ENCODE results near the gene GRM7.

GRM7 gene

DNA sequence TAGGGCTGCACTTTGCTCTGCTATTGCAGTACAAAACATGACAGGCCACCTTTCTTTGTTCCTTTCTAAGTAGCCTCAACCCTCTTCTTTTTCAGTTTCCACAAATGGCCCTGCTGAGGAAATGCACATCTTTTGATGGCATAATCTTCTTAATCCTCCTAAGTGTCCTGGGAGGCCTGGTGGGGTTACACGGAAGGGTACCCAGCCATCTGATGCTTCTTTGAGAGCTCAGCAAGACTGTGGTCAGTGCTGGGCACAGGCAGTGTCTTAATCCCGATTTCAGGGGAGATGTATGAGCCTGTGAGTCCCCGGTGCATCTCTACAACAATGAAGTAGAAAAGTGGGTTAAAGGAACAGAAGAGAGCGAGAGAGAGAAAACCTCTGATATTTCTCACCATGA lies 404.8 kb downstream of the GRM7 start:
- TF ChIP-seq, protein P1, sequence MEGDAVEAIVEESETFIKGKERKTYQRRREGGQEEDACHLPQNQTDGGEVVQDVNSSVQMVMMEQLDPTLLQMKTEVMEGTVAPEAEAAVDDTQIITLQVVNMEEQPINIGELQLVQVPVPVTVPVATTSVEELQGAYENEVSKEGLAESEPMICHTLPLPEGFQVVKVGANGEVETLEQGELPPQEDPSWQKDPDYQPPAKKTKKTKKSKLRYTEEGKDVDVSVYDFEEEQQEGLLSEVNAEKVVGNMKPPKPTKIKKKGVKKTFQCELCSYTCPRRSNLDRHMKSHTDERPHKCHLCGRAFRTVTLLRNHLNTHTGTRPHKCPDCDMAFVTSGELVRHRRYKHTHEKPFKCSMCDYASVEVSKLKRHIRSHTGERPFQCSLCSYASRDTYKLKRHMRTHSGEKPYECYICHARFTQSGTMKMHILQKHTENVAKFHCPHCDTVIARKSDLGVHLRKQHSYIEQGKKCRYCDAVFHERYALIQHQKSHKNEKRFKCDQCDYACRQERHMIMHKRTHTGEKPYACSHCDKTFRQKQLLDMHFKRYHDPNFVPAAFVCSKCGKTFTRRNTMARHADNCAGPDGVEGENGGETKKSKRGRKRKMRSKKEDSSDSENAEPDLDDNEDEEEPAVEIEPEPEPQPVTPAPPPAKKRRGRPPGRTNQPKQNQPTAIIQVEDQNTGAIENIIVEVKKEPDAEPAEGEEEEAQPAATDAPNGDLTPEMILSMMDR (IDR thresholded peaks at IDR 0.05; ENCODE audit: control extremely low read depth, extremely low read depth, low read depth, missing control alignments) = no peak
- DNase-seq (ENCODE audit: extremely low spot score) = no peak
- CTCF ChIA-PET = no interaction called here
- POLR2A ChIA-PET = no interaction called here

DNA sequence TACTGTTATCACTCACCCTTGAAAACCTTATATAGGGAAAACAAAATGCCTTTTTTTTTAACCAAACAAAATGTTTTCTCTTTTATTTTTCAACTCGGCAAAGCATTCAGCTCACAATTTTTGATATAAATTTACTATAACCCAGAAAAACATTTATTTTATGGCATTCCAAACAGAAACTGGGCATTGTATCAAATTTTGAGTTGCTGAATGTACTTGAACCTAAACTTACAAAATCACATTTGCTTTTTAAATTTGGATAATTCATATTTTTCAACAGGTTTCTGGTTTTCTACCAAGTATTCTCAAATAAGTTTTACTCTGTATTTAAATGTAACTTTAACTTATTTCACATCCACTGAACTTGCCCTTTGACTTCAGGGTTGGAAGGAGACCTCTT lies 405.6 kb downstream of the GRM7 start:
- POLR2A ChIA-PET = no interaction called here
- TF ChIP-seq, protein P1 (IDR thresholded peaks at IDR 0.05; ENCODE audit: control extremely low read depth, extremely low read depth, low read depth, missing control alignments) = no peak
- DNase-seq (ENCODE audit: extremely low spot score) = no peak
- CTCF ChIA-PET = no interaction called here

DNA sequence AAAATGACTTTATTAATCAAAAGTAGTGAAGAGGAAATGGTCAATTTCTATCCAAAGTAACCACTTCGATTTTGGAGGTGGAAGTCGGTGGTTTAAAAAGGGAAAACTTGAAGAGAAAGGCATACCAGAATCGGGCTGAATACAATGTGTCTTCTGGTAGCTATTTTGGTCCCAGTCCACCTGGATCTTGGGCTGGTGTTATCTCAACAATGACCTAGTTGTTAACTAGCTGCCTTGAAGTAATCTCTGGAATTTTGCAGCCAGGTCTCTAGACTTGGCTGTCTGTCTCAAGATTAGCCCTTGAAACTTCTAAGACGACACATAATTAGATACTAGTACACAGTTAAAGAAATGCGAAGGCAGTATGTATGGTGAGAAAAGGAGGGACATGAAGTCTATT lies 409.8 kb downstream of the GRM7 start:
- ChIA-PET POLR2A (no interaction called here), CTCF (no interaction called here)
- TF ChIP-seq, protein P1 (IDR thresholded peaks at IDR 0.05; ENCODE audit: control extremely low read depth, extremely low read depth, low read depth, missing control alignments) = no peak
- DNase-seq (ENCODE audit: extremely low spot score) = no peak

DNA sequence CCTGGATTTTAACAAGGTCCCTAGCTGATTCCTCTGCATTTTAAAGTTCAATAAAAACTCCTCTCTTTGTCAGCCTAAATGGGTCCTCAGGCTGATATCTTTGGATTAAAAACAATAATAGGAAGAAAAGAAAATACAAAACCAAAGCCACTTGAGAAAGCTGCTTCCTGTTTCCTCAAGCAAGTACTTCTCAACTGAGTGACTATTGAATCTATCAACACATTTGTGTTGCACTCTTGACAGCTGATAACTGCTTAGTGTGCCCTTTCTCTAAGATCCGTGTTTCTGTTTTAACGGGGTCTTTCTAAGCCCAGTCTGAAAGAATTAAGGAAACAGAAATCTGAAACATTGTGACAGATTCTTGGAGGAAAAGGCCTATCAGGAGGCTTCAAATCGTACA lies 410.7 kb downstream of the GRM7 start:
- TF ChIP-seq, protein P1 (IDR thresholded peaks at IDR 0.05; ENCODE audit: control extremely low read depth, extremely low read depth, low read depth, missing control alignments) = no peak
- CTCF ChIA-PET = no interaction called here
- POLR2A ChIA-PET = no interaction called here
- no peak for DNase-seq (ENCODE audit: extremely low spot score)

DNA sequence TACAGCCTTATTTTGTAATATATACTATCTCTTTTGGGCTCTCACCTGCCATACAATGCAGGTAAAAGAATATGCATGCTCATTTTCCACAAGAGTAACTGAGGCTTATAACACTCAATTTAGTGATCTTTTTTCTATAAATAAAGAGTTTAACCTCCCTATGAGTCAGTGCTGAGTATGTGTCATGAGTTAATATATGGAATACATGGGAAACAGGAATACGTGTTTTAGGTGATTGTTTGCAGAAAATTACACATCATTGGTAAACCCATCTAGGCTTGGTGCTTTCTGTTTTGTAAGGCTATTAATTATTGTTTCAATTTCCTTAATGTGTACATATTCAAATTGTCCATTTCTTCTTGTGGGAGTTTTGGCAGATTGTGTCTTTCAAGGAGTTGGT lies 411.3 kb downstream of the GRM7 start:
- ChIA-PET CTCF (no interaction called here), POLR2A (no interaction called here)
- TF ChIP-seq, protein P1 (IDR thresholded peaks at IDR 0.05; ENCODE audit: control extremely low read depth, extremely low read depth, low read depth, missing control alignments) = no peak
- DNase-seq (ENCODE audit: extremely low spot score) = no peak

DNA sequence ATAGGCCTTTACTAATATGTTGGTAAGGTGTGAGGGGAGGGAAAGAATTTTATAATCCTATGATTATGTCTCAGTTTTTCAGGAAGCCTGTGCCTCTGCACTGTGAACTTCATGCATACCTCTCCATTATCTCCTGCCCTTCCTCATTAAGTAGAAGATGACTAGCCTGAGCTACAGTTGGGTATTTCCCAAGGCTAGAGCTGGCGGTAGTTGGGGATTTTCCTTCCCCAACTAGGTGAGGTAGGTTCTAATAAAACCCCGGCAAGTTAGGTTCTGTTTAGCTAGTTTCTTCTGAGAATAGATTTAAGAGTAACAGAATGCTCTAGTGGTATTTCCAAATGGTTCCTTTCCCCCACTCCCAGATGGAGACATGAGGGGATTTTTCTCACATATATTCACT lies 414.5 kb downstream of the GRM7 start:
- CTCF ChIA-PET = interaction anchor here (1.0 kb wide), 1 partner anchor 57 kb away, joined by 3 read pairs; no protein-coding TSS in a partner anchor
- no peak for DNase-seq (ENCODE audit: extremely low spot score)
- TF ChIP-seq, protein P1 (IDR thresholded peaks at IDR 0.05; ENCODE audit: control extremely low read depth, extremely low read depth, low read depth, missing control alignments) = no peak
- POLR2A ChIA-PET = no interaction called here

DNA sequence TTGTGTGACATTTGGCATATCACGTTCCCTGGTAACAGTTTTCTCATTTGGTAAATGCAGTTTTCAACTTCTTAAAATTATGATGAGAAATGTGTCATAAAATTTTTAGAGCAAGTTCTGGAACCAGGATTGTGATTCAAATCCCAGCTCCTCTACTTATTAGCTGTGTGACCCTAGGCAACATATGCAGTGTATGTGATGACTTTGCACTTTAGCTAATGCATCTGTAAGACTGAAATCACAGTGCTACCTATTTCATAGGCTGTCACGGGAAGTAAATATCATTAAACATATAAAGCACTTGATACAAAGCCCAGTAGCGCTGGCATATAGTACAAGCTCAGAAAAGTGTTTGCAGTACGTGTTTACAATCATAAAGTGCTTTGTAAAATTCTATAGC lies 419.4 kb downstream of the GRM7 start:
- DNase-seq (ENCODE audit: extremely low spot score) = no peak
- ChIA-PET CTCF (no interaction called here), POLR2A (no interaction called here)
- TF ChIP-seq, protein P1 (IDR thresholded peaks at IDR 0.05; ENCODE audit: control extremely low read depth, extremely low read depth, low read depth, missing control alignments) = no peak
